Right renal cortex interstitium (tissue), 3 donors: Measurements from ENCODE around the gene PLEKHA8. TPM values are rescaled to one million over a fixed set of nuclear protein-coding genes. Genes with fewer than 3 reads are reported as not detected.

Experiments used
- polyA plus RNA-seq, 3 donors: library from polyadenylated mRNA; unstranded; fragments of 120-200 nt; gene quantifications; one replicate each; pipeline ENCODE4 v1.2.1, GENCODE V29; 2013; ENCODE audit not compliant: insufficient read length in 3 of 3

PLEKHA8 gene
- polyA plus RNA-seq, 3 donors: 17.2 to 18.2 (median 18.0) TPM

Other genes with a start within 250 kb of the PLEKHA8 start
- 1 to 10 TPM; 4.6 to 5.7 (median 5.0) TPM for gene WIPF3, start 221.9 kb upstream of the PLEKHA8 start, polyA plus RNA-seq
- 10 to 100 TPM; 67.9 to 71.1 (median 70.5) TPM for gene SCRN1, start 38.6 kb upstream of the PLEKHA8 start, polyA plus RNA-seq
- gene FKBP14, start 1.7 kb upstream of the PLEKHA8 start, polyA plus RNA-seq: 10 to 100 TPM; 19.2 to 23.8 (median 21.5) TPM
- 10 to 100 TPM; 89.2 to 94.8 (median 90.6) TPM for gene MTURN, start 106.6 kb downstream of the PLEKHA8 start, polyA plus RNA-seq